Measurements from ENCODE around the gene MAGEB2. TPM values are rescaled to one million over a fixed set of nuclear protein-coding genes. Genes with fewer than 3 reads are reported as not detected.

MAGEB2 gene
- total RNA-seq, 1 donor from 2014 or later: not detected

Other genes with a start within 250 kb of the MAGEB2 start
- gene MAGEB3, start 15.1 kb downstream of the MAGEB2 start, total RNA-seq: not detected
- gene MAGEB4, start 26.4 kb downstream of the MAGEB2 start, total RNA-seq: not detected
- gene MAGEB1, start 31.6 kb downstream of the MAGEB2 start, total RNA-seq: not detected
- not detected for gene NR0B1, start 93.8 kb downstream of the MAGEB2 start, total RNA-seq

Data from cardiac septum (tissue), 1 donor.